DMS114 treated with DMSO at 0.1 percent for 48 hours (cell line): ENCODE data around the gene MCM3AP.
A peak's percentile ranks its signal among the peaks of the same experiment; 100 is the strongest.
"Not testable (repeated sequence)": the region's sequence is repeated elsewhere in the genome, so short reads cannot be mapped to it uniquely, and the experiment has no call there.

ENCODE experiments used
- DNase-seq: peaks from one replicate; lab custom pipeline; 2025; ENCODE audit not compliant: unreplicated experiment; lab: John Stamatoyannopoulos, UW

The MCM3AP gene

DNA sequence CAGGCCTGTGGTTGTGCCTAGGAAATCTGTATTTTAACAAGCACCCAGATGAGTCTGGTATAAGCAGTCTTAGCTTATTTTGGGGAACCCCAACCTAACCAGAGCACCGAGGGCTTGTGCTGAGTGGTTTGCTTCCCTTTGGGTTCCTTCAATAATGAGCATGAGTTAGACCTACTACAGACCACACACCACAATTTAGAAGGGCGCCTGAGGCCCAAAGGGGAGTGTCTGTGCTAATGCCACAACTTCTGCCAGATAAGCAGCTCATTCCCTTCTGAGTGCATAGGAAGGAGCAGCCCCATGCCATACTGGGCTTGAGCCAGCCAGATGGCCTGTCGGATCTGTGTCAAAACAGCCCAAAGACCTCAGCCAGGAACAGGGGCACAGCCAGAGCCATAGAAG lies 41.5 kb downstream of the MCM3AP start:
- DNase-seq: no peak

DNA sequence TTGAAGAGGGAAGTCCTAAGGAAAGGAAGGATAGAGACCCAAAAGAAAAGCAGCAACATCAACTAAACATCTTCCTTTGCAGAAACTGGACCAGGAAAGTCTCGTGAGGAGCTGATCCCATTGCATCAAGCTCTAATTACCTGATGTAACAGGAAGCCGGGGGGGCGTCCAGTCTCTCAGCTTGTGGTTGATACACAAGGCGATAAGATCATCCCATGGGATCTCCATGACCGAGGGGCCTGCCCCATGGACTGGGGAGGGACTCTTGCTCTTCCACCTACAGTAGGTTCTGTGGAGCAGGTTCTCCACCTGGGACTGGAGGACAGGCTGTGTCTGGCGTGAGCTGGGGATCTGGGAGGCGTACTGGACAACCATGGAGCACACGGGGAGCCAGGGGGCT lies 42.1 kb downstream of the MCM3AP start:
- DNase-seq: no peak

DNA sequence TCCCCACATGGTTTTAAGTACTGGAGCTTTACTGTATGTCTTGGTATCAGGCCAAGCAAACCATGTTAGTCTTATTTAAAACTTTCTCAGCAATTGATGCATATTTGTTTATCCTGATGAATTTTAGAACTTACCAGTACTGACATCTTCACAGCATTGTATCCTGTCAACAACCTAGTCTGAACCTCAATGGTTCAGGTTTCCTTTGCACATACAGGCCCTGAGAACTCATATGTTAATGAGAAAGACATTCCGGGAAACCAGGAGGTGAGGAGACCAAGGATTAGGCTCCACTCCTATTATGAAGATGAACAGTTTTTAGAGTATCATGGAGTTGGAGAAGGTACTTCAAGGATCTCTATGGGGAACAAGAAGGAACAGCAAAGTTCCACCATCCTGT lies 43.8 kb downstream of the MCM3AP start:
- not testable (repeated sequence) for DNase-seq

- no peak for DNase-seq
Observed at GRCh38 chr21:46239817-46240325, 45.5 kb downstream of the MCM3AP start.

- no peak for DNase-seq
Observed at GRCh38 chr21:46237474-46237873, 47.9 kb downstream of the MCM3AP start.

- DNase-seq: no peak
Observed at GRCh38 chr21:46234436-46234950, 50.9 kb downstream of the MCM3AP start.

GRCh38 chr21:46229923-46230260 lies 55.5 kb downstream of the MCM3AP start:
- DNase-seq: no peak

- DNase-seq: no peak
Observed at GRCh38 chr21:46229133-46229922, 56.1 kb downstream of the MCM3AP start.

DNA sequence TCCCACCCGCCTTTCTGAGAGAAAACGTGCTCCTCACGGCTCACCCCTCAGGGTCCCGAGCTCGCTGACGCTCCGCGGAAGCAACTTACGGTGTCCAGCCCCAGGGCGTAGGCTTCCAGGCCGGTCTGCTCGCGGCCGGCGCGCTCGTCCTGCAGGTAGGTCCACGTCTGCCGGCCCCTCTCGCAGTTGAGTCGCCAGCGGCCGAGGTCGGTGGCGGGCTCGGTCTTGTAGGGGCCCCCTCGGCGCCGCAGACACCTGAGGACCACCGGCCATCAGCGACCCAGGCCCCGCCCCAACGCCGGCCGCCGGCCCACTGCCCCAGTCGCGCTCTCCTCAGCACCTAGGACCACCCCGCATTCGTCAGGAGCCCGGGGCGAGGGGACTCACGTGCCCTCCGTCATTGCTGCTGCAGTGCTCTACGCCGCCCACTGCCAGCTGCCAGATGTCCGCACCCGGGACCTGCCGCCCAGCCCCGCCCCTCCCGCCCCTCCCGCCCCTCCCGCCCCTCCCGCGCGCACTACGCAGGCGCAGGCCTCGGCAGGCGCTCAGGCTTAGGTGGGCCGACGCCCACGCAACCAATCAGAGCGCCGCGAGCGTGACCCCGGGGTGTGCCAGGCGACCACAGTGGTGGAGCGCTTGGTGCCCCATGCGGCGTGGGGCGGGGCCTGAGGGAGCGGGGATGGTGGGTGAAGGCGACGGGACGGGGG lies 56.9 kb downstream of the MCM3AP start, which contains the start of gene LSS:
TSS of gene LSS (minus strand) at position 430 of the 707 bp plus-strand sequence. CDS start at position 401, 29 bp downstream.
- peak; percentile 71 for DNase-seq

GRCh38 chr21:46227811-46228344 lies 57.5 kb downstream of the MCM3AP start:
- DNase-seq: no peak

DNA sequence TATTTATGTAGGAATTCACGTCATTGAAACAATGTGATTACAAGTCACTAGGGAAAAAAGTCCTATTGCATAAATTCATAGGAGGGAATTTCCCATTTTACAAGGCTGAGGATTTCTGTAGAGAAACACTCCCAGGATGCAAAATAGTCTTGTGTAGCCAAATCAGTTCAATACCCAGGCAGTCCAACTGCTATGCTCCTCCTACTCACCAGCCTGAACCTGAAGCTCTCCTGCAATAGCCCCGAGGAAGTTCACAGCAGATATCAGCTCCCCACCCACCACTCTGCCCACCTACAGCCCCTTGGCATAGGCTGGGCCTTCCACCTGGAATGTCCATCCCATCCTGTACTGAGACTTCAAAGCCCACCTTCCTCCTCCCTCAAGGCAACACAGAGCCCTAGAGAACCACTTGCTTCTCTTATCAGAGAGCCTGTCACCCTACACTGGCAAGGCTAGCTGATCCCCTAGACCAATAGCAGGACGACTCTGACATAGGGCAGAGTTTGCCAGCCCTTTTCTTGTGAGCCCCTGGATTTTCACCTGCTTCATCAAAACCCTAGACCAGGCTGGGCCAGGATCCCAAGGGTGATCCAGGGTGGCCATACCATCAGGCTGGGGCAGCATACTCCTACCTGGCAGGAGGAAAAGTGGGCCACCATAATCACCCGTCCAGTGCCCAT lies 58.4 kb downstream of the MCM3AP start:
- no peak for DNase-seq

DNA sequence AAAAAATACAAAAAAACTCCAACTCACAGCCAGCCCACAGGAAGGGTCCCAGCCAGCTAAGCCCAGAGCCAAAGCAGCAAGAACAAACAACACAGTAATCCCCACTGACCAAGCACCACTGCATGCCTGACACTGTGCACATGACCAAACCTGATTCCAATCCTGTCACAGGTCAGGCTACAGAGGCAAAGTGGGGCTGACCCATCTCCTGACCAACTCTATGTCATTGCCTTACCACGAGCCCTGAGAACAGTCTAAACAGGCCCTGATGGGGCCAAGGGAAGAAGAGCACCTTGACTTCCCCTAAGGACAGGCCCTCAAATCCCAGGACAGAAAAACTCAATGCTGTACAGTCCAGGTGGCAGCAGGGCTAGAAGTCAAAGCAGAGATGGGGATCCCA lies 59.3 kb downstream of the MCM3AP start:
- DNase-seq: no peak

DNA sequence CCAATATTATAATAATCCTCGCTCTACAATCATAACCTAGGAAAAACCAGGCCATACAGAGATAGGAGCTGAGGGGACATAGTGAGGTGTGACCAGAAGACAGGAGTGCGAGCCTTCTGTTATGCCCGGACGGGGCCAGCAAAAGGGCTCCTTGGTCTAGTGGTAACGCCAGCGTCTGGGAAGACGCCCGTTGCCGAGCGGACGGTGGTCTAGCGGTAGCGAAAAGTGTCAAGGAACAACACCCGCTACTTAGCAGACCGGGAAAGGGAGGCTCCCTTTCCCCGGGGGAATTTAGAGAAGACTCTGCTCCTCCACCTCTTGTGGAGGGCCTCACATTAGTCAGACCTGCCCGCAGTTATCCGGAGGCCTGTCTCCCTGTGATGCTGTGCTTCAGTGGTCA lies 61.8 kb downstream of the MCM3AP start:
- not testable (repeated sequence) for DNase-seq

- no peak for DNase-seq
Observed at GRCh38 chr21:46223217-46223616, 62.2 kb downstream of the MCM3AP start.

- no peak for DNase-seq
Observed at GRCh38 chr21:46222436-46223116, 62.8 kb downstream of the MCM3AP start.

GRCh38 chr21:46221664-46222435 lies 63.6 kb downstream of the MCM3AP start:
- DNase-seq: no peak

- DNase-seq: no peak
Observed at GRCh38 chr21:46220847-46221246, 64.6 kb downstream of the MCM3AP start.

DNA sequence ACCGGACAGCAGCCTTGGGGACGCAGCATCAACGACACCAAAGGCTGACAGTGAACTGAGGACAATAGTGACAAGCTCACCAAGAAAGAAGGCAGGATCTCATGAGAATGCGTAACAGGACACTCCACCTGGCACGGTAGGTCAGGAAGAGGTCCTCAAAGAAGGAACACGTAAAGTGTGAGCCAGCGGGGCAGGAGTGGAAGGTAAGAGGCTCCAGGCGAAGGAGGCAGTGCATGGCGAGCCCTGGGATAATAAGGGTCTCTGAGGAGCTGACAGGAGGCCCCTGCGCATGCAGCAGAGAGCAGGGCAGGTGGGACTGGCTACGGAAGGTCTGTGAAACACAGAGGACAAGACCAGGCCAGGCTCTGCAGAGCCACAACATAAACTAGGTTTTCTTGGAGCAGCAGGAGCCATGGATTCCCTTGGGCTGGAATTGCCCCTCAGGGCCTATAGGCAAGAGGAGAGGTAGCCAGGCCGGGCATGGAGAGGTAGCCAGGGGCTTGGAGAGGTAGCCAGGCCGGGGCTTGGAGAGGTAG lies 65.1 kb downstream of the MCM3AP start:
- no peak for DNase-seq

- DNase-seq: no peak
Observed at GRCh38 chr21:46219591-46220239, 65.7 kb downstream of the MCM3AP start.
